Measurements from ENCODE around the gene MYOZ3.

The MYOZ3 gene

GRCh38 chr5:150642991-150643710 is 17.9 kb upstream of the MYOZ3 start:
- no peak for DNase-seq (ENCODE audit: low read depth)

- DNase-seq (ENCODE audit: low read depth) = no peak
These were observed 17.0 kb upstream of the MYOZ3 start for GRCh38 chr5:150644058-150644457.

- DNase-seq (ENCODE audit: low read depth) = no peak
These were observed 16.5 kb upstream of the MYOZ3 start for GRCh38 chr5:150644514-150644913.

- DNase-seq (ENCODE audit: low read depth) = no peak
These were observed 15.9 kb upstream of the MYOZ3 start for GRCh38 chr5:150645070-150645700.

- DNase-seq (ENCODE audit: low read depth) = no peak
These were observed 13.5 kb upstream of the MYOZ3 start for GRCh38 chr5:150647275-150648251.

GRCh38 chr5:150648294-150649107 is 12.6 kb upstream of the MYOZ3 start:
- no peak for DNase-seq (ENCODE audit: low read depth)

- no peak for DNase-seq (ENCODE audit: low read depth)
These were observed 11.7 kb upstream of the MYOZ3 start for GRCh38 chr5:150649108-150650020.

GRCh38 chr5:150650021-150651006 is 10.7 kb upstream of the MYOZ3 start:
- no peak for DNase-seq (ENCODE audit: low read depth)

- no peak for DNase-seq (ENCODE audit: low read depth)
These were observed 9.7 kb upstream of the MYOZ3 start for GRCh38 chr5:150651382-150651781.

- DNase-seq (ENCODE audit: low read depth) = no peak
These were observed 9.0 kb upstream of the MYOZ3 start for GRCh38 chr5:150651924-150652671.

GRCh38 chr5:150653145-150653761 is 7.8 kb upstream of the MYOZ3 start:
- DNase-seq (ENCODE audit: low read depth) = no peak

- DNase-seq (ENCODE audit: low read depth) = no peak
These were observed 7.1 kb upstream of the MYOZ3 start for GRCh38 chr5:150653762-150654556.

- DNase-seq (ENCODE audit: low read depth) = no peak
These were observed 5.8 kb upstream of the MYOZ3 start for GRCh38 chr5:150655221-150655620.

GRCh38 chr5:150656191-150657132 is 4.6 kb upstream of the MYOZ3 start:
- DNase-seq (ENCODE audit: low read depth) = peak; percentile 74

GRCh38 chr5:150658121-150658520 is 2.9 kb upstream of the MYOZ3 start:
- no peak for DNase-seq (ENCODE audit: low read depth)

GRCh38 chr5:150658699-150659265 is 2.3 kb upstream of the MYOZ3 start:
- no peak for DNase-seq (ENCODE audit: low read depth)
